Activated T-helper 9 cell treated with anti-CD3 and anti-CD28 coated beads, Interleukin-2, amount 50 U/mL, for 16 hours (primary cell): ENCODE data around the gene ATP6AP2.
"Not testable (repeated sequence)": the region's sequence is repeated elsewhere in the genome, so short reads cannot be mapped to it uniquely, and the experiment has no call there.

ENCODE experiments used
- DNase-seq: peaks from one replicate; pipeline ENCODE4 v3.0.0-alpha.2; 2020; ENCODE audit warnings: low read depth

Gene ATP6AP2, protein sequence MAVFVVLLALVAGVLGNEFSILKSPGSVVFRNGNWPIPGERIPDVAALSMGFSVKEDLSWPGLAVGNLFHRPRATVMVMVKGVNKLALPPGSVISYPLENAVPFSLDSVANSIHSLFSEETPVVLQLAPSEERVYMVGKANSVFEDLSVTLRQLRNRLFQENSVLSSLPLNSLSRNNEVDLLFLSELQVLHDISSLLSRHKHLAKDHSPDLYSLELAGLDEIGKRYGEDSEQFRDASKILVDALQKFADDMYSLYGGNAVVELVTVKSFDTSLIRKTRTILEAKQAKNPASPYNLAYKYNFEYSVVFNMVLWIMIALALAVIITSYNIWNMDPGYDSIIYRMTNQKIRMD

DNA sequence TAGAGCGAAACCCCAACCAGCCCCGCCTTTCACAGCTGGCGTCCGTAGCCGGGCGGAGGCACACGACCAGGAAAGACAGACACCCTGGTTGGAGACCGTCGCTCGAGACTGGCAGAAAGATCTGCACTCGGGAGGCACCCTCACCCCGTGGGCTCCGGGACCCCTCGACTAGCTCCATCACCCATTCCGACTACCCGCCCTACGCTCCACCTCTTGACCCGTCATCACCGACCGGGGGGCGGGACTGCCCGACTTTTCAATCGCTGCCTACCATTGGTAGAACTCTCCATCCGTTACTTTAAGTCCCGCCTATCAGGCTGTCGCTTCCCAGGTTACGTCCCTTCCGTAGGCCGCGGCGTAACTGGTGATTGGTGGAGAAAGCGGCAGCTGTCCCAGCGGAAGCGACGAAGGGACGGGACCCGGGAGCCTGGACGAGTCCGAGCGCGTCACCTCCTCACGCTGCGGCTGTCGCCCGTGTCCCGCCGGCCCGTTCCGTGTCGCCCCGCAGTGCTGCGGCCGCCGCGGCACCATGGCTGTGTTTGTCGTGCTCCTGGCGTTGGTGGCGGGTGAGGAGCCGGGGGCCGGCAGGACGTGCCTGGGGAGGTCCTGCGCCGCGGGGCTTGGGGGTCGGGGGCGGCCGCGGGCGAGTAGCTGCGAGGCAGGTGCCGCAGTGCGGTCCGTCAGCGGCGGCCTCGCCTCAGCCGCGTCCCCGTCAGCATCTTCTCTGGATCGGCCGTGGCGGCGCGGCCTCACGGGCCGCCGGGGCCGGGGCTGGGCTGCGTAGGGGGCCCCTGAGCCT is at the start of gene ATP6AP2:
Gene ATP6AP2 (plus strand): TSS at position 434 of the 799 bp plus-strand sequence. CDS start 96 bp downstream, at position 530.
- peak; percentile 78 for DNase-seq

- no peak for DNase-seq
Observed at GRCh38 chrX:40531056-40531826, 49.5 kb upstream of the ATP6AP2 start.

DNA sequence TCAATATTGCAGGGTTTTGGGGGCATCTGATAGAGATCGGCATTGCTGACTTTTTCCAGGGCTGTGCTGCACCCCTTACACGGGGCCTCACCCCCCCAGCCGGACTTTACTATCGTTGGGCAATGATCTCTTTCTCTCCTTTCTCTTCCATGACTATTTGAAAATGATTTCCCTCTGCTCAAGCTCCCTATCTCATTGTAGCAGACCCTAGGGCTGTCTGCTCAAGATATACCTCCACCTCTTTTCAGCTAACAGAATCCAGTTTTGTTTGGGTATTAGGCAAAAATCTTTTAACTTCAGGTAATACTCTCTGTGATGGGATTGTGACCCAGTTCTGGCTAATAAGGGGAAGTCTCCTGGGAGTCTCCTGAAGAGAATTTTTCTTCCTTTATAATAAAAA is 43.5 kb upstream of the ATP6AP2 start:
- no peak for DNase-seq

DNA sequence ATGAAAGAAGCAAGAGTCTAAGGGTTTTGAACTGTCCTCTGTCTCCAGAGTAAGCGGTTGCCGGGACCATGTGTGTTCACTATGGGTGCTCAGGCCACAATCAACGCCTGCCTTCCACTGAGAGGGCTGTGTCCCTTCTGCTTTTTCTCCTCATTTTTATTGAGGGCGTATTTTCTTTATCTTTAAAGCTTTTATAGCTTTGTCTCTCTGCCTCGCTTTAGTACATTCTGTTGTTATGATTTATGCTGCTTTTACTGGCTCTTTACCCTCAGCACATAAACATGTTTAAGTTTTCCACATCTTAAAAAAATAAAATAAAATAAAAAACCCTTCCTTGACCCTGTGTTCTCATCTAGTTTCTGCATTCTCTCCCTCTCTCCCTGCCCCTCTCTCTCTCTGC is 42.4 kb upstream of the ATP6AP2 start:
- DNase-seq = no peak

- peak; percentile 38 for DNase-seq
Observed at GRCh38 chrX:40539214-40540142, 41.3 kb upstream of the ATP6AP2 start.

GRCh38 chrX:40542208-40542607 is 38.6 kb upstream of the ATP6AP2 start:
- DNase-seq = no peak

- DNase-seq = no peak
Observed at GRCh38 chrX:40542972-40543371, 37.8 kb upstream of the ATP6AP2 start.

GRCh38 chrX:40543661-40544328 is 37.0 kb upstream of the ATP6AP2 start:
- no peak for DNase-seq

GRCh38 chrX:40544343-40545266 is 36.2 kb upstream of the ATP6AP2 start:
- DNase-seq = no peak

DNA sequence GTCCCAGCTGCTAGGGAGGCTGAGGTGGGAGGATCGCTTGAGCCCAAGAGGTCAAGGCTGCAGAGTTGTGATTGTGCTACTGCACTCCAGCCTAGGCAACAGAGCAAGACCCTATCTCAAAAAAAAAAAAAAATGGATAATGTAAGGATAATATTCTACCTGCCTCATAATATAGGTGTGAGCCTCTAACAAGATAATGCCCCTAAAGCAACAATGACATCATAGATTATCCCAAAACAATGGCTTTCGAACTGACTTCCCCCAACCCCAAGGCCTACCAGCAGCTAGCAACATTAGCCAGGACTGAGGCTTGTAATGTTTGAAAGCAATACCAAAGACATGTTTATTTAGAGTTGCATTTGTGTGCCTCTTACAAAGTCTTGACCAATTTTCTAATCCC is 33.9 kb upstream of the ATP6AP2 start:
- DNase-seq = no peak

- no peak for DNase-seq
Observed at GRCh38 chrX:40550066-40550465, 30.7 kb upstream of the ATP6AP2 start.

GRCh38 chrX:40552768-40553167 is 28.0 kb upstream of the ATP6AP2 start:
- DNase-seq = no peak

DNA sequence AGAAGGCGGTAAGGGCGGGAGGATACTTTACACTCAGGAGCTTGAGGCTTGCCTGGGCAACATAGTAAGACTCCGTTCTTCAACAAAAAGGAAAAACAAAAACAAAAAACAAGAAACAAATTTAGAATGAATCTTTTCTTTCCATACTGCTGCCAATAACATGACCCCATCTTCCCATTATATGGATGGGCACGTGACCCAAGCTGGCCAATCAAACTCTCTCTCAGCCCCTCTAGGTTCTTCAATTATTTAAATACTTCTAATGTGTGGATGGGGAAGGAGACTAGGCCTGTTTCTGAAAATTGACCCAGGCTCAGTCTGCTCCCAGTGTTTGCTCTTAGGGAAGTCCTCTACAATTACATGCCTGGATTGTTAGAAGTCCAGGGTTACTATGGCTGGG is 22.2 kb upstream of the ATP6AP2 start:
- no peak for DNase-seq

DNA sequence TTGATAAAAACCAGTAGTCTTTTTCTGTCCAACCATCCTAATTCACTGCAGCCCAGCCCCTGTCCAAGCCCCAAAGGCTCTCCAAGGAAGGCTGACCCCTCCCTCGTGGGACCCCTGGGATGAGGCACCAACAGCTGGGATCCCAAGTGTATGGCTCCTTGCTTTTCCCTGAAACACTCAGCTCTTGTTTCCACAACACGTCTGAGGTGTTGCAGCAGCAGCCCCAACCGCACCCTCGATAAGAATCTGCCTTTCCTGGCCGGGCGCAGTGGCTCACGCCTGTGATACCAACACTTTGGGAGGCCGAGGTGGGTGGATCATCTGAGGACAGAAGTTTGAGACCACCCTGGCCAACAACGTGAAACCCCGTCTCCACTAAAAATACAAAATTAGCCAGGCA is 17.0 kb upstream of the ATP6AP2 start:
- DNase-seq = no peak

DNA sequence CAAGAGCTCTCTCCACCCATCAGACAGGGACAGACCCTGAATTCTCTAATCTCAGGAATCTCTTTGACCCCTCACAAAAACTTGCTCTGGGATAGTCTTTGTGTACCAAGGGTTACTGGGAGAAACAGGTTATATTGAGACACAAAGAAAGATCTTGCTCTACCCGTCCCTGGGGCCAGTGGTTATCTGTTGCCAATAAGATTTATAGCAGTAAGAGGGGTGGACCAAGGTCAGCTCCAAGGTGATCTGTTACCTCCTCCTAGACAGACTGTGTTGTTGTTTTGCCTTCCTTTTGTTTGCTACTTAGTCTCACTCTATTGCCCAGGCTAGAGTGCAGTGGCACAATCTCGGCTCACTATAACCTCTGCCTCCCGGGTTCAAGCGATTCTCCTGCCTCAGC is 16.3 kb upstream of the ATP6AP2 start:
- DNase-seq = no peak

- no peak for DNase-seq
Observed at GRCh38 chrX:40570346-40571093, 10.2 kb upstream of the ATP6AP2 start.

- not testable (repeated sequence) for DNase-seq
Observed at GRCh38 chrX:40571164-40571563, 9.6 kb upstream of the ATP6AP2 start.

- no peak for DNase-seq
Observed at GRCh38 chrX:40571600-40571999, 9.2 kb upstream of the ATP6AP2 start.

- no peak for DNase-seq
Observed at GRCh38 chrX:40573763-40574162, 7.0 kb upstream of the ATP6AP2 start.
